ENCODE data around the gene TMEM52B.
"Not testable (repeated sequence)": the region's sequence is repeated elsewhere in the genome, so short reads cannot be mapped to it uniquely, and the experiment has no call there.

TMEM52B gene

GRCh38 chr12:10211940-10212738 lies 33.3 kb downstream of the TMEM52B start:
- DNase-seq: peak; percentile 87

- DNase-seq: peak; percentile 73
Observed at GRCh38 chr12:10212739-10213131, 33.9 kb downstream of the TMEM52B start, which contains the start of gene GABARAPL1. Gene GABARAPL1, plus strand, starts transcription at chr12:10212877. Its CDS starts 253 bp downstream, at chr12:10213130.

- DNase-seq: peak; percentile 71
Observed at GRCh38 chr12:10213168-10214135, 34.6 kb downstream of the TMEM52B start.

- no peak for DNase-seq
Observed at GRCh38 chr12:10214136-10214894, 35.5 kb downstream of the TMEM52B start.

GRCh38 chr12:10214895-10215267 lies 36.0 kb downstream of the TMEM52B start:
- DNase-seq: no peak

- peak; percentile 7 for DNase-seq
Observed at GRCh38 chr12:10215436-10215835, 36.6 kb downstream of the TMEM52B start.

GRCh38 chr12:10215946-10216345 lies 37.1 kb downstream of the TMEM52B start:
- peak; percentile 20 for DNase-seq

GRCh38 chr12:10218021-10218420 lies 39.2 kb downstream of the TMEM52B start:
- DNase-seq: no peak

GRCh38 chr12:10220398-10221077 lies 41.7 kb downstream of the TMEM52B start:
- DNase-seq: no peak

GRCh38 chr12:10221846-10222245 lies 43.0 kb downstream of the TMEM52B start:
- no peak for DNase-seq

GRCh38 chr12:10223208-10223607 lies 44.4 kb downstream of the TMEM52B start:
- DNase-seq: no peak

- not testable (repeated sequence) for DNase-seq
Observed at GRCh38 chr12:10225426-10225825, 46.6 kb downstream of the TMEM52B start.

- no peak for DNase-seq
Observed at GRCh38 chr12:10226086-10226485, 47.3 kb downstream of the TMEM52B start.

- no peak for DNase-seq
Observed at GRCh38 chr12:10226731-10227130, 47.9 kb downstream of the TMEM52B start.

GRCh38 chr12:10227648-10228047 lies 48.8 kb downstream of the TMEM52B start:
- DNase-seq: no peak

GRCh38 chr12:10234562-10234961 lies 55.7 kb downstream of the TMEM52B start:
- no peak for DNase-seq

GRCh38 chr12:10235761-10236631 lies 57.2 kb downstream of the TMEM52B start:
- peak; percentile 31 for DNase-seq

GRCh38 chr12:10236720-10237119 lies 57.9 kb downstream of the TMEM52B start:
- DNase-seq: no peak

GRCh38 chr12:10238526-10238925 lies 59.7 kb downstream of the TMEM52B start:
- no peak for DNase-seq

GRCh38 chr12:10241290-10241689 lies 62.5 kb downstream of the TMEM52B start:
- no peak for DNase-seq

All from activated CD4-positive, alpha-beta T cell treated with anti-CD3 and anti-CD28 coated beads, Interleukin-10, Interleukin-2, amounts not matched to agents 100 ng/mL and 50 ng/mL, durations not matched to agents 16 hours and 8 hours (primary cell).